ENCODE data around the gene FOXF2. TPM values are rescaled to one million over a fixed set of nuclear protein-coding genes. Genes with fewer than 3 reads are reported as not detected.

The FOXF2 gene
- total RNA-seq, 1 donor from 2014 or later = 0.24 TPM

DNA sequence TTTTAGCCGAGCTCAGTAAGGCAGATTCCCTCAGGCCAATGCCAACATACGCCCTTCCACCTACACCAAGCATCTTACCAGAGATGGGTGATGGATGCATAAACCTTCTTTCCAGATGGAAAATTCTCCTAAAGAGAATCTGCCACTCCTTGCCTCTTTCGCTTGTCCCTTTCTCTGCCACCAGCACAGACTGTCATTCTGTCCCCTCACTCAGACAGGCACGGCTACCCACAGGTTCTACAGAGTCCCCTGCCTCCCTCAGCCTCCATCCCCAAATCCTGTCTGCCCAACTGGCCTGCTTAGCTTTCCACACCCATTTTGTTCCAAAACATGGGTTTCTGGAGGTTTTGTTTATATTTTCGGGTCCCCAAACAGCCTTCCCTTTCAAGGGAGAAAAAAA, 12.7 kb upstream of the FOXF2 start:
- intact Hi-C loops (cut with DNase I) = loop anchor here (10.0 kb wide), 1 partner anchor 252 kb away; no protein-coding TSS in a partner anchor
- ATAC-seq (no peak), DNase-seq (ENCODE audit: missing footprints) (no peak)

GRCh38 chr6:1377526-1377925, 11.8 kb upstream of the FOXF2 start:
- DNase-seq (ENCODE audit: missing footprints) = no peak

GRCh38 chr6:1378065-1379016, 11.0 kb upstream of the FOXF2 start:
- ATAC-seq (no peak), DNase-seq (ENCODE audit: missing footprints) (peak; percentile 37)
- intact Hi-C loops (cut with DNase I) = loop anchor here (10.0 kb wide), 1 partner anchor 254 kb away; no protein-coding TSS in a partner anchor

More at GRCh38 chr6:1377526-1377925, 11.8 kb upstream of the FOXF2 start:
- intact Hi-C loops (cut with DNase I) = loop anchor here (10.0 kb wide), 1 partner anchor 253 kb away; no protein-coding TSS in a partner anchor
- ATAC-seq = no peak

DNA sequence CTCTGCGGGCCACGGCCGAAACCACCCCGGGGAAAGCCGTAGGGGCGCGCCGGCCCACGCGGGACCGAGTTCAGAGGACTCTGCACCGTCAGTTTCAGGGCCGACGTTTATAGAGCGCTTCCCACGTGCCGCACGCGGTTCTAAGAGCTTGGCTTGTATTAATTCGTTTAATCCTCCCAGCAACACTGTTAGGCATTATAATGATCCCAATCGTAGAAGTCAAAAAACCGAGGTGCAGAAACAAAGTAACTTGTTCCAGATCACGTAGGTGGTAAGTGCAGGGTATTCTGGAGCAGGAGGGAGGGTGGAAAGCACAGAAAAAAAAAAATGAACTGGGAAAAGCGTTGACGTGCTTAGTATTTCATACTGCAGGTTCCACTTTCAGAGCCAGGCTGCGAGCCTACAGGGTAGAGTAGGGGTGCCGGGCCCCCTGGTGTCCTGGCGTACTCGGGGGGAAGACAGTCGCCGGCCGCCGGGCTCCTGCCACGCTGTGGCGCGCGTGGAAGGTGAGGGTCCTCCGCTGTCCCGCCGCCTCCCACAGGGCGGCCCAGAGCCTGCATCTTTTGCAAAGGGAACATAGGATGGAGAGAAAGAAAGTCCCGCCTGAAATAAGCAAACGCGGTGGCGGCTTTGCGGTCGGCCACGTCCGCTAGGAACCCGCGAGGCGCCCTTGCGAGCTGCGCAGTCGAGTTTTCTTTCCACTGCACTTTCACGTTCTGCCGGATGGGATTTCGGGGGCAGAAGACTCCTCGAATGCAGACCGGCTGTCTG, 10.2 kb upstream of the FOXF2 start:
- DNase-seq (ENCODE audit: missing footprints) (peak; percentile 50), ATAC-seq (no peak)
- intact Hi-C loops (cut with DNase I) = loop anchor here (10.0 kb wide), 1 partner anchor 254 kb away; no protein-coding TSS in a partner anchor

- no peak for ATAC-seq
- no peak for DNase-seq (ENCODE audit: missing footprints)
- intact Hi-C loops (cut with DNase I) = loop anchor here (2.0 to 10.0 kb wide), 5 partner anchors 255 to 755 kb away; no protein-coding TSS in a partner anchor
These were observed 9.6 kb upstream of the FOXF2 start for GRCh38 chr6:1379788-1380147.

DNA sequence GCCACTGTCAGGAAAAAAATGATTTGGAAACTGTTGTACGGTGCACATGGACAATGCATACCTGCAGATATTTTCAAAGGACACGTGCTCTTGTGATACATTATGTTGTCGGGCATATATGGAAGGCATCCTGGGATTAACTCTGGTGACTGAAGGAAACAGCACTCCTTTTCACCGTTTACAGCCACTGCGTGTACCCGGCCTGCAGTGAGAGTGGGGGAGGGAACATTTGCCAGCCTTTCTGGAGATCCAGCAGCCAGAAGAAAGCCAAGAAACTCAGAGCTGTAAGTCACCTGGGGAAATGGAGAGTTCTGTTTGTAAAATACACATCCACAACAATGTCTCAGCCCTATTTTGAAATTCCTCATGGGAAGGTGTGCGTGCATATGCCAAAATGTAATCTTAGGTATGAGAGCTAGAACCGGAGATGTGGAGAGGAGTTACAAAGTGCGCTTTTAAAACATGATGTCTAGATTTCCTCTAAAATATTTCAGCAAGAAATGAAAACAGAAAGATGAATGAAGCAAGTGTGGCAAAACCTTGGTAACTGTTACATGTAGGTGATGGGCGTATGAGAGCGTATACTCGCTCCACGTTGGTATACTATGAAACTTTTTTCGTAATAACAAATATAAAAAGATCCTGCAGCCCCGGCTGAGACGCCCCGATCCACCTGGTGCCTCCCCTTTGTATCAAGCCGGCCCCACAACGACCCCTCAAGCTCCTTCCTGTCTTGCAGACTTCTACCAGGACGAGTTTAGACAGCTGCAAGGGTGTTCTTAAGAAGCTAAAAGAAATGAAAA, 8.6 kb upstream of the FOXF2 start:
- ATAC-seq (no peak), DNase-seq (ENCODE audit: missing footprints) (no peak)
- intact Hi-C loops (cut with DNase I) = loop anchor here (2.0 to 10.0 kb wide), 4 partner anchors 466 to 756 kb away; no protein-coding TSS in a partner anchor

DNA sequence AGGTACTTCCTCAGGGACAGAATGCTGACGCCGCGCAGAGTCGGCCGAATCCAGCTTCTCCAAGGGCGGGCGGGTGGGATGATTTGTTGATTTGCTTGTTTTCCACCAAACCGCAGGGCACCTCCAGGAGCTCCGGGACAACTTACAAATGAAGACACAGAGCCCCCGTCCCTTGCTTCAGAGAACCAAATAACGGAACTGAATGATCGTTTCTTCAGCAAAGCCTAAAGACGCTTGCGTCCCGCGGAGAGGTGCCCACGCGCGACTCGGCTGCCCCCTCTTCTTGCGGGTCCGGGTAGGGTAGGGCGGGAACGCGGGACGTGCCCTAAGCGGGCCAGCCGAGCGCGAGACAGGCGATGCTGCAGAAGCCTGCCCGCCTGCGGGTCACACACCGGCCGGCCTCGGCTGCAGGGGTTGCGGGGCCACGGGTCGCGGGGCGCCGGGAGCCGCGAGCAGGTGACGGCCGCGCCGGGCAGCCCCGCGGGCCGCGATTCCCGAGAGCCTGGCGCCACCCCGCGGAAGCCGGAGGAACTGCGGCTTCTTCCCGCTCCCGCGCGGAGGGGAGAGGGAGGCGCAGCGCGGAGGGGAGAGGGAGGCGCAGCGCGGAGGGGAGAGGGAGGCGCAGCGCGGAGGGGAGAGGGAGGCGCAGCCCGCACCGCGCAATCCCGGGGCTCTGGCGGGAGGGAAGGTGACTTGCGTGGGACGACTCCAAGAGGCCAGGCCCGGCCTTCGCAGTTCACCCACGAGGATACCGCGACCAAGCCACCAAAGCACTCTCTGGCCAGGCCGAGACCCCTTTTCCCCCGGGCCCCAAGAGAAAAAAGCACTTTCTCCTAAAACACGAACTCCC, 7.7 kb upstream of the FOXF2 start:
- DNase-seq (ENCODE audit: missing footprints) (peak; percentile 76), ATAC-seq (peak; percentile 83)
- intact Hi-C loops (cut with DNase I) = loop anchor here (2.0 to 10.0 kb wide), 4 partner anchors 467 to 757 kb away; no protein-coding TSS in a partner anchor

GRCh38 chr6:1382331-1382882, 7.0 kb upstream of the FOXF2 start:
- ATAC-seq = no peak
- no peak for DNase-seq (ENCODE audit: missing footprints)
- intact Hi-C loops (cut with DNase I) = loop anchor here (10.0 kb wide), 3 partner anchors 468 to 758 kb away; no protein-coding TSS in a partner anchor

DNA sequence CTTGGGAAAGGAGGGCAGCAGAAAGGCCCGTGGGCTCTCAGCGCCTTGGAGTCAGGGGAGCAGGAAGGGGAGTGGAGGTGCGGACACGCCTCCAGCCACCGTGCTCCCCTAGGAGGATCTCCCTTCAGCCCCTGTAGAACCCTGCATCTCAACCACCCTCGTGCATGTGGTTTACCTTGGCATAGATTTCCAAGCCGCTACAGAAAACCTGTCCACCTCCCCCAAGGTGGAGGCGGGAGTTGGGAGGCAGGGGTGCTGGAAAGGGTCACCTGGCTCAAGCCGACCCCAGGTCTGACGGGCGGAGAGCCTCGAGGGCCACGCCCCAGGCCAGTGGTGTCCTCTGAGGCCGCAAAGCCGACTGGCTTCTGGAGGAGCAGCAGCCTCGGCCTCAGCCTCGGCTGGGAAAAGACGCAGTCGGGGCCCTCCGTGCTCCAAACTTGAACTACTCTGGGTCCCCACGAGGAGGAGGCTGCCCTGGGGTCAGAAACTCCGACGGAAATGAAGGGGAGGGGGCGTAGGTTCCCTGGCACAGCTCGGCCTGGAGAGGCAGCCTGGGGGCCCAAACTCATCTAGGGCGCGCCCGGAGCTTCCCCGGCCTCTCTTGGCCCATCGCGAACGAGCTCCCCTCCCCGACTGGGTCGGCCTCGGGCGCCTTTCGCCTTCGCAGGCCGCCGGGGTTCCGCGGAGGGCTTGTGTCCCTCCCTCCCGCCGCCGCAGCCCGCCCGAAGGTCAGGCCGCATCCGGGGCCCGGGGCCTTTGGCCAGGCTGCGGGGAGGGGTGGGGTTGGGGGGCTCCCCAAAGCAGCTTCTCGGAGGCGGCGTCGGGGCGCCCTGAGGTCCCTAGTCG, 6.3 kb upstream of the FOXF2 start:
- DNase-seq (ENCODE audit: missing footprints) (no peak), ATAC-seq (no peak)
- intact Hi-C loops (cut with DNase I) = loop anchor here (10.0 kb wide), 3 partner anchors 468 to 758 kb away; no protein-coding TSS in a partner anchor

- no peak for DNase-seq (ENCODE audit: missing footprints)
- no peak for ATAC-seq
- intact Hi-C loops (cut with DNase I) = loop anchor here (10.0 kb wide), 3 partner anchors 469 to 759 kb away; no protein-coding TSS in a partner anchor
These were observed 5.4 kb upstream of the FOXF2 start for GRCh38 chr6:1383729-1384548.

DNA sequence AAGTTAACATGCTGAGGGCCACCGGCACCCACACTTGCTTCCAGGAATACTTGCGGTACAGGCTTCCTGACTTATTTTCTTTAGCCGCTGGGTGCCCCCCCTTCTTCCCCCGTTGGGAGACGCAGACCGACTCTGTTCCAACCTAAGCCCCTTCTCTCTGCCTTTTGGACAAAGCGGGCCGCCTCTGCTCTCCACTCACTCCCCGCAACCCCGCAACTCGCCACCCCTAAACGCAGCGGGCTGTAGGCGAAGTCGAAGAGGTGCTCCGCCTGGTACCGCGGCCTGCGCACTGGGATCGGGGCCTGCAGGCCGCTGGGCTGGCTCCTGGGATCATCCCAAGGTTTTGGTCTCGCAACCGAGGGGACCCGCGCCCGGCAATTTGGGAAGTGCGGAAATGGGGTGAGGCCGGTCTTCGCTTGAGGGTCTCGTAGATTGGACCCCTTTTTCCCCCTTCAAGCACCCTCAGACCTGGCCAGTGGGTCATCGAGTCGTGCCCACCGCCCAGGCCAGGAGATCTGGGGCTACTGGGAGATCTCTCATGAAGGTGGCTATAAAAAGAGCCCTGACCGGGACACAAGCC, 4.7 kb upstream of the FOXF2 start:
- intact Hi-C loops (cut with DNase I) = loop anchor here (10.0 kb wide), 3 partner anchors 470 to 760 kb away; no protein-coding TSS in a partner anchor
- DNase-seq (ENCODE audit: missing footprints) (no peak), ATAC-seq (no peak)

GRCh38 chr6:1385129-1386037, 4.0 kb upstream of the FOXF2 start:
- intact Hi-C loops (cut with DNase I) = loop anchor here (10.0 kb wide), 3 partner anchors 471 to 761 kb away; no protein-coding TSS in a partner anchor

DNA sequence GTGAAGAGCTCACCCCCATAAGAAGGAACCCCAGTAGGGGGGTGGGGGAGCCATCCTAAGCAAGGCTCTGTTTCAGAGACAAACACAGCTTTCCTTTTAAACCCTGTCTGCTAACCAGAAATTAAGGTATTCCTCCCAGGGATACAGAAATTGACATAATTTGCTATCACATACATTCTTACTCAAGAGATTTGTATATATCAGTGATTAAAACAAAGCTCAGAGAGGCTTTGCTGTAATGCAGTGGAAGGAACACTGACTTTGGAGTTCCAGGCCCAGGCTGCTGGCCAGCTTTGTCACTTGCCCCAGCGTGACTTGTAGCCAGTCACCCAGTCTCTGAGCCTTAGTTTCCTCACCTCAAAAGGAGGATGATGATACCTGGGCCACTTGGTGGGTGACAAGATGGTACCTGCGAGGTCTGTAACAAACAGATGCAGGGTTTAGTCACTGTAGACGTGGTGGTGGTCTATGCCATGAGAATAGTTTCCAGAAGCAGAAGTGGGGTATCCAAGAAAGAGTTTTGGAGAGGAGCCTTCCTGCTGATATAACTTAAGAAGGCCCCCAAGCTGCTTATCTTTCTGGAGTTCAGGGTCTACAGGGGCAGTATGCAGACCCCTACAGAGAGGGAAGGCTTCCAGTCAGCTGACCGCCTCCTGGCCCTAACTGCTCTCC, 3.2 kb upstream of the FOXF2 start:
- ATAC-seq = no peak
- no peak for DNase-seq (ENCODE audit: missing footprints)
- intact Hi-C loops (cut with DNase I) = loop anchor here (10.0 kb wide), 3 partner anchors 471 to 761 kb away; no protein-coding TSS in a partner anchor

More at GRCh38 chr6:1385129-1386037, 4.0 kb upstream of the FOXF2 start:
- DNase-seq (ENCODE audit: missing footprints) = no peak
- ATAC-seq = no peak

Measured in Right ventricle myocardium inferior (tissue), 1 donor.